Adrenal gland (tissue), 5 donors: ENCODE measurements around the gene ALG9.

Experiments
- POLR2A ChIP-seq, 2 donors: fragments of 450-650 bp; IDR thresholded peaks; one replicate each; pipeline ENCODE4 v1.6.1; 2017; ENCODE audit warnings: antibody characterized with exemption in 2 of 2, mild to moderate bottlenecking in 2 of 2, moderate library complexity in 1 of 2
- TF ChIP-seq, protein P1 (sequence below), 6 experiments: fragments of 450-650 bp in 4 of 6; fragments of 200-600 bp in 2 of 6; sonication (generic) in 1 of 6; IDR thresholded peaks; 1 replicate in 5 of 6; 2 replicates in 1 of 6; pipeline versions ENCODE4 v1.5.1 to v1.8.0; 2016 to 2021; ENCODE audit warnings: antibody characterized with exemption in 6 of 6, mild to moderate bottlenecking in 2 of 6, moderate library complexity in 1 of 6
- donor health status: DM: no; HTN: no; CAD: no.

- no peak for TF ChIP-seq POLR2A (IDR thresholded peaks at IDR 0.05)
- TF ChIP-seq, protein P1, sequence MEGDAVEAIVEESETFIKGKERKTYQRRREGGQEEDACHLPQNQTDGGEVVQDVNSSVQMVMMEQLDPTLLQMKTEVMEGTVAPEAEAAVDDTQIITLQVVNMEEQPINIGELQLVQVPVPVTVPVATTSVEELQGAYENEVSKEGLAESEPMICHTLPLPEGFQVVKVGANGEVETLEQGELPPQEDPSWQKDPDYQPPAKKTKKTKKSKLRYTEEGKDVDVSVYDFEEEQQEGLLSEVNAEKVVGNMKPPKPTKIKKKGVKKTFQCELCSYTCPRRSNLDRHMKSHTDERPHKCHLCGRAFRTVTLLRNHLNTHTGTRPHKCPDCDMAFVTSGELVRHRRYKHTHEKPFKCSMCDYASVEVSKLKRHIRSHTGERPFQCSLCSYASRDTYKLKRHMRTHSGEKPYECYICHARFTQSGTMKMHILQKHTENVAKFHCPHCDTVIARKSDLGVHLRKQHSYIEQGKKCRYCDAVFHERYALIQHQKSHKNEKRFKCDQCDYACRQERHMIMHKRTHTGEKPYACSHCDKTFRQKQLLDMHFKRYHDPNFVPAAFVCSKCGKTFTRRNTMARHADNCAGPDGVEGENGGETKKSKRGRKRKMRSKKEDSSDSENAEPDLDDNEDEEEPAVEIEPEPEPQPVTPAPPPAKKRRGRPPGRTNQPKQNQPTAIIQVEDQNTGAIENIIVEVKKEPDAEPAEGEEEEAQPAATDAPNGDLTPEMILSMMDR (IDR thresholded peaks at IDR 0.05), result no peak
Measured at GRCh38 chr11:111762526-111762925, 108.9 kb downstream of the ALG9 start.
